Measurements from ENCODE around the gene PLEKHA7. TPM values are rescaled to one million over a fixed set of nuclear protein-coding genes. Genes with fewer than 3 reads are reported as not detected.

Gene PLEKHA7
- total RNA-seq, 1 experiment from 2014 or later: 18.4 TPM

DNA sequence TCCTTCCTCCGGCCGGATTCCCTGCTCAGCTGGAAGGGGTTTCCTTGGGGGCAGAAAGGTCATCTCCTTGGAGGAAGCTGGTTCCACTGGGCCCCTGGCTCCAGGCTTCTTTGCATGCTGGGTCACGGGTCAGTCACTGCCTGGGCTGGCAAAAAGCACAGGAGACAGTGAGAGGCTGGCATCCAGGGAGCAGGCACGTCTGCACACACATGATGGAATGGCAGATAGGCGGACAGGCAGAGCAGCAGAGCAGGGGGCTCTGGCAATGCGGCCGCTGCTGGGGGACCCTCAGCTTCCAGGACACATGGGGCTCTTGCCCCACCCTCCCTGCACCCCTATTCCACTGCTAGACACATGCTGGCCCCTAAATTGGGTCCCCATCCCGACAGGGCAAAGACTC, 235.3 kb downstream of the PLEKHA7 start:
- Histone ChIP-seq H3K9ac (ENCODE audit: low read length) (no peak overlapping the region), H2AFZ (ENCODE audit: low read length) (no peak overlapping the region), H3K79me2 (ENCODE audit: low read length) (no peaks in the 10 kb centered on the region), H3K9me3 (ENCODE audit: low read length) (no peaks in the 10 kb centered on the region), H3K4me2 (ENCODE audit: low read length) (no peak overlapping the region), H4K20me1 (ENCODE audit: low read length) (no peaks in the 10 kb centered on the region), H3K9me2 (replicated peaks; ENCODE audit: low read length) (no peaks in the 10 kb centered on the region), H3F3A (ENCODE audit: low read length, unreplicated experiment) (no peaks in the 10 kb centered on the region), H3K4me1 (ENCODE audit: insufficient read depth, low read length) (peaks cover 15% of the 10 kb centered on the region), H3K36me3 (ENCODE audit: low read depth, low read length) (no peaks in the 10 kb centered on the region), H3K27ac (ENCODE audit: low read length) (no peak overlapping the region), H3K27me3 (ENCODE audit: low read length) (no peaks in the 10 kb centered on the region), H3K4me3 (ENCODE audit: low read length) (no peak overlapping the region)
- POLR2A ChIA-PET (ENCODE audit: unreplicated experiment): no interaction called here
- DNase-seq (no peak), ATAC-seq (no peak)
- intact Hi-C loops (cut with micrococcal nuclease): no loop called here
- CTCF ChIA-PET: no interaction called here
- BruUV-seq (replicated peaks): no TSS peak
- TF ChIP-seq EZH2phosphoT487 (IDR thresholded peaks at IDR 0.05; ENCODE audit: borderline replicate concordance, low read length) (no peak), EZH2 (IDR thresholded peaks at IDR 0.05; ENCODE audit: low read length, unreplicated experiment) (no peak)
- TF ChIP-seq, protein P1, sequence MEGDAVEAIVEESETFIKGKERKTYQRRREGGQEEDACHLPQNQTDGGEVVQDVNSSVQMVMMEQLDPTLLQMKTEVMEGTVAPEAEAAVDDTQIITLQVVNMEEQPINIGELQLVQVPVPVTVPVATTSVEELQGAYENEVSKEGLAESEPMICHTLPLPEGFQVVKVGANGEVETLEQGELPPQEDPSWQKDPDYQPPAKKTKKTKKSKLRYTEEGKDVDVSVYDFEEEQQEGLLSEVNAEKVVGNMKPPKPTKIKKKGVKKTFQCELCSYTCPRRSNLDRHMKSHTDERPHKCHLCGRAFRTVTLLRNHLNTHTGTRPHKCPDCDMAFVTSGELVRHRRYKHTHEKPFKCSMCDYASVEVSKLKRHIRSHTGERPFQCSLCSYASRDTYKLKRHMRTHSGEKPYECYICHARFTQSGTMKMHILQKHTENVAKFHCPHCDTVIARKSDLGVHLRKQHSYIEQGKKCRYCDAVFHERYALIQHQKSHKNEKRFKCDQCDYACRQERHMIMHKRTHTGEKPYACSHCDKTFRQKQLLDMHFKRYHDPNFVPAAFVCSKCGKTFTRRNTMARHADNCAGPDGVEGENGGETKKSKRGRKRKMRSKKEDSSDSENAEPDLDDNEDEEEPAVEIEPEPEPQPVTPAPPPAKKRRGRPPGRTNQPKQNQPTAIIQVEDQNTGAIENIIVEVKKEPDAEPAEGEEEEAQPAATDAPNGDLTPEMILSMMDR (conservative IDR thresholded peaks at IDR 0.05; ENCODE audit: low read depth, low read length): no peak

DNA sequence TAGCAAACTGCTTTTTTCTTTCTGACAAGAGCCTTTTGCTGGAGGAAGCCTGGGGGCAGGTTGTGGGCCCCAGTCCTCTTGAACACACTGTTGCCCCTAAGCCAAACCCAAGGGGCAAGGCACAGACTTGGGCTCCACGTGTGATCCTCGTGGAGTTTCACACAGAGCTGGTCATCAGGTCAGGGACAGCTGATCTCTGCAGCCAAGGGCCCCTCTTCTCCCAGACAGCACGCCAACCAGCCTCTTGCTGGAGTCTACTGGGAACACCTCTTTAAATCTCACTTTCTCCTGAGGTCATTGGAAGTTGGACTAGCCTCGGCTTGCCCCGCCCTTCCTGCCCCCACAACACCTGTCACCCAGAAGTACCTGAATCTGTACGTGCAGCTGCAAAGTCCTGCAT, 235.9 kb downstream of the PLEKHA7 start:
- Histone ChIP-seq H3K4me2 (ENCODE audit: low read length) (no peak overlapping the region), H3K79me2 (ENCODE audit: low read length) (no peaks in the 10 kb centered on the region), H3K27me3 (ENCODE audit: low read length) (no peaks in the 10 kb centered on the region), H2AFZ (ENCODE audit: low read length) (no peak overlapping the region), H4K20me1 (ENCODE audit: low read length) (no peaks in the 10 kb centered on the region), H3K4me3 (ENCODE audit: low read length) (no peak overlapping the region), H3K9ac (ENCODE audit: low read length) (no peak overlapping the region), H3K9me2 (replicated peaks; ENCODE audit: low read length) (no peaks in the 10 kb centered on the region), H3K9me3 (ENCODE audit: low read length) (no peaks in the 10 kb centered on the region), H3K36me3 (ENCODE audit: low read depth, low read length) (no peaks in the 10 kb centered on the region), H3K4me1 (ENCODE audit: insufficient read depth, low read length) (peaks cover 15% of the 10 kb centered on the region), H3F3A (ENCODE audit: low read length, unreplicated experiment) (no peaks in the 10 kb centered on the region), H3K27ac (ENCODE audit: low read length) (no peak overlapping the region)
- TF ChIP-seq, protein P1 (conservative IDR thresholded peaks at IDR 0.05; ENCODE audit: low read depth, low read length): no peak
- no peak for TF ChIP-seq EZH2 (IDR thresholded peaks at IDR 0.05; ENCODE audit: low read length, unreplicated experiment)
- TF ChIP-seq EZH2phosphoT487 (IDR thresholded peaks at IDR 0.05; ENCODE audit: borderline replicate concordance, low read length): no peak
- DNase-seq: no peak
- intact Hi-C loops (cut with micrococcal nuclease): no loop called here
- CTCF ChIA-PET: no interaction called here
- POLR2A ChIA-PET (ENCODE audit: unreplicated experiment): no interaction called here
- no peak for ATAC-seq
- BruUV-seq (replicated peaks): no TSS peak

DNA sequence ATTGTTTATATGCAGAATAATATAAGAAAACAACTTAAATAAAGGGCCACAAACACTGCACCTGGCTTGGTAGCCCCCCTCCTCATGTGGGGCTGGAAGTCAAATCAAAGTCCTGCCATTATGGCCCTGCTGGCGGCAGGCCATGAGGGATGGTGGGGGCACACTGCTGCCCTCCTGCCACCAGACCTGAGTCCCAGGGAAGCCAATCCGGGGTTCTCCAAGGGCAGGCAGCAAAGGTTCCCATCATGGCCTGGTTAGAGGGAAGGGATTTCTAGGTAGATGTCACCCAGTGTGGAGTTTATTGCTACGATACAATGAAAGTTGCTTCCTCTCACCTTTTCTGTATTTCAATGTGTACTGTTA, 236.6 kb downstream of the PLEKHA7 start:
- no TSS peak for BruUV-seq (replicated peaks)
- no peaks in the 10 kb centered on the region for H3K9me3 ChIP-seq (ENCODE audit: low read length)
- H2AFZ ChIP-seq (ENCODE audit: low read length): no peak overlapping the region
- no peaks in the 10 kb centered on the region for H3K36me3 ChIP-seq (ENCODE audit: low read depth, low read length)
- no peak overlapping the region for H3K27ac ChIP-seq (ENCODE audit: low read length)
- no peaks in the 10 kb centered on the region for H3K27me3 ChIP-seq (ENCODE audit: low read length)
- ATAC-seq (no peak), DNase-seq (no peak)
- TF ChIP-seq EZH2phosphoT487 (IDR thresholded peaks at IDR 0.05; ENCODE audit: borderline replicate concordance, low read length) (no peak), EZH2 (IDR thresholded peaks at IDR 0.05; ENCODE audit: low read length, unreplicated experiment) (no peak)
- TF ChIP-seq, protein P1 (conservative IDR thresholded peaks at IDR 0.05; ENCODE audit: low read depth, low read length): no peak
- no peak overlapping the region for H3K4me3 ChIP-seq (ENCODE audit: low read length)
- peaks cover 12% of the 10 kb centered on the region for H3K4me1 ChIP-seq (ENCODE audit: insufficient read depth, low read length)
- intact Hi-C loops (cut with micrococcal nuclease): no loop called here
- H3F3A ChIP-seq (ENCODE audit: low read length, unreplicated experiment): no peaks in the 10 kb centered on the region
- ChIA-PET CTCF (no interaction called here), POLR2A (ENCODE audit: unreplicated experiment) (no interaction called here)
- H3K4me2 ChIP-seq (ENCODE audit: low read length): no peak overlapping the region
- no peak overlapping the region for H3K9ac ChIP-seq (ENCODE audit: low read length)
- no peaks in the 10 kb centered on the region for H3K9me2 ChIP-seq (replicated peaks; ENCODE audit: low read length)
- H3K79me2 ChIP-seq (ENCODE audit: low read length): no peaks in the 10 kb centered on the region
- H4K20me1 ChIP-seq (ENCODE audit: low read length): no peaks in the 10 kb centered on the region

Data from PC-3 (cell line).